Melanocyte of skin (primary cell): ENCODE results near the gene YBX2. TPM values are rescaled to one million over a fixed set of nuclear protein-coding genes. Genes with fewer than 3 reads are reported as not detected.

Experiments used
- small RNA-seq, 2 donors: library from RNA; depleted of rRNA; stranded (forward); fragments of <200 nt; gene quantifications; one replicate each; pipeline ENCODE3, GENCODE V24; 2012
- total RNA-seq, 2 donors: library from RNA; depleted of rRNA; stranded (reverse); fragments of >200 nt; gene quantifications; 2 replicates each; pipeline ENCODE4 v1.2.3, GENCODE V29; 2012

Gene YBX2
- total RNA-seq, 2 donors, result 0.67 TPM; not detected in 1

Small RNA genes within 50 kb of the gene (small RNA-seq; reads per million reads assigned to genes)
- 0 reads per million in 2 donors for gene AC026954.2
- gene RF00019, result 0 reads per million in 2 donors

Other genes starting within 250 kb of the YBX2 start
- not detected for gene CLEC10A, start 214.4 kb downstream of the YBX2 start, total RNA-seq
- not detected for gene ASGR2, start 179.8 kb downstream of the YBX2 start, total RNA-seq
- under 1 TPM; 0.33 to 0.34 TPM for gene ASGR1, start 115.3 kb downstream of the YBX2 start, total RNA-seq
- gene DLG4, start 74.8 kb downstream of the YBX2 start, total RNA-seq, result 1 to 10 TPM; 6.2 to 9.7 TPM
- gene ACADVL, start 74.7 kb downstream of the YBX2 start, total RNA-seq, result 100 to 1,000 TPM in 1 of 2 donors, 10 to 100 TPM in 1; 86.6 to 149 TPM
- gene DVL2, start 60.1 kb downstream of the YBX2 start, total RNA-seq, result 100 to 1,000 TPM in 1 of 2 donors, 10 to 100 TPM in 1; 98.6 to 107 TPM
- gene PHF23, start 55.2 kb downstream of the YBX2 start, total RNA-seq, result 10 to 100 TPM; 65.7 to 80.9 TPM
- 100 to 1,000 TPM; 165 to 225 TPM for gene GABARAP, start 52.2 kb downstream of the YBX2 start, total RNA-seq
- gene CTDNEP1, start 42.9 kb downstream of the YBX2 start, total RNA-seq, result 10 to 100 TPM; 18.6 to 30.3 TPM
- 10 to 100 TPM; 33.7 to 47.3 TPM for gene ELP5, start 42.4 kb downstream of the YBX2 start, total RNA-seq
- under 1 TPM; 0.69 to 1.00 TPM for gene CLDN7, start 32.2 kb downstream of the YBX2 start, total RNA-seq
- under 1 TPM; under 0.01 to 0.34 TPM for gene SLC2A4, start 12.9 kb downstream of the YBX2 start, total RNA-seq
- gene EIF5A, start 13.0 kb upstream of the YBX2 start, total RNA-seq, result 100 to 1,000 TPM; 830 to 988 TPM
- 10 to 100 TPM; 74.7 to 87.2 TPM for gene GPS2, start 20.7 kb upstream of the YBX2 start, total RNA-seq
- 10 to 100 TPM; 14.8 to 16.7 TPM for gene NEURL4, start 34.7 kb upstream of the YBX2 start, total RNA-seq
- under 1 TPM in 1 of 2 donors, not detected in 1; 0.67 TPM for gene ACAP1, start 41.9 kb upstream of the YBX2 start, total RNA-seq
- gene KCTD11, start 57.5 kb upstream of the YBX2 start, total RNA-seq, result 1 to 10 TPM; 1.3 to 3.4 TPM
- not detected for gene TMEM95, start 60.5 kb upstream of the YBX2 start, total RNA-seq
- under 1 TPM; 0.69 to 1.00 TPM for gene TNK1, start 86.5 kb upstream of the YBX2 start, total RNA-seq
- 10 to 100 TPM in 1 of 2 donors, 1 to 10 TPM in 1; 9.6 to 12.0 TPM for gene PLSCR3, start 99.9 kb upstream of the YBX2 start, total RNA-seq
- 100 to 1,000 TPM in 1 of 2 donors, 10 to 100 TPM in 1; 73.0 to 107 TPM for gene TMEM256, start 109.5 kb upstream of the YBX2 start, total RNA-seq
- gene NLGN2, start 113.2 kb upstream of the YBX2 start, total RNA-seq, result 1 to 10 TPM; 4.0 to 4.1 TPM
- not detected for gene SPEM1, start 125.7 kb upstream of the YBX2 start, total RNA-seq
- not detected for gene SPEM2, start 131.0 kb upstream of the YBX2 start, total RNA-seq
- gene SPEM3, start 134.2 kb upstream of the YBX2 start, total RNA-seq, result not detected
- 1 to 10 TPM; 7.3 to 7.9 TPM for gene TMEM102, start 140.8 kb upstream of the YBX2 start, total RNA-seq
- gene FGF11, start 144.9 kb upstream of the YBX2 start, total RNA-seq, result under 1 TPM; under 0.01 to 0.33 TPM
- 1 to 10 TPM; 5.5 to 5.7 TPM for gene CHRNB1, start 150.4 kb upstream of the YBX2 start, total RNA-seq
- 10 to 100 TPM; 16.3 to 23.1 TPM for gene ZBTB4, start 185.0 kb upstream of the YBX2 start, total RNA-seq
- gene SLC35G6, start 186.8 kb upstream of the YBX2 start, total RNA-seq, result not detected
- 10 to 100 TPM; 95.3 to 96.9 TPM for gene POLR2A, start 189.7 kb upstream of the YBX2 start, total RNA-seq